Activated T-cell treated with anti-CD3 and anti-CD28 coated beads, Interleukin-2, amount 50 U/mL, for 24 hours (primary cell): ENCODE measurements around the gene RNU6-9.
"Not testable (repeated sequence)": the region's sequence is repeated elsewhere in the genome, so short reads cannot be mapped to it uniquely, and the experiment has no call there.

ENCODE experiments used
- DNase-seq: peaks from one replicate; pipeline ENCODE4 v3.0.0-alpha.2; 2020
- H3K27ac Mint-ChIP-seq: 2 replicates; pipeline ENCODE4 v1.8.0; 2020; ENCODE audit warnings: mild to moderate bottlenecking, mixed read lengths
- H3K27me3 Mint-ChIP-seq: 2 replicates; pipeline ENCODE4 v1.8.0; 2020; ENCODE audit warnings: mixed read lengths
- H3K36me3 Mint-ChIP-seq: 2 replicates; pipeline ENCODE4 v1.8.0; 2020; ENCODE audit warnings: low read depth, mixed read lengths
- H3K4me1 Mint-ChIP-seq: 2 replicates; pipeline ENCODE4 v1.8.0; 2020; ENCODE audit warnings: low read depth, mixed read lengths
- H3K4me3 Mint-ChIP-seq: 2 replicates; pipeline ENCODE4 v1.8.0; 2020; ENCODE audit warnings: mild to moderate bottlenecking, moderate library complexity, mixed read lengths
- H3K9me3 Mint-ChIP-seq: 2 replicates; pipeline ENCODE4 v1.8.0; 2020; ENCODE audit warnings: mixed read lengths

The RNU6-9 gene

DNA sequence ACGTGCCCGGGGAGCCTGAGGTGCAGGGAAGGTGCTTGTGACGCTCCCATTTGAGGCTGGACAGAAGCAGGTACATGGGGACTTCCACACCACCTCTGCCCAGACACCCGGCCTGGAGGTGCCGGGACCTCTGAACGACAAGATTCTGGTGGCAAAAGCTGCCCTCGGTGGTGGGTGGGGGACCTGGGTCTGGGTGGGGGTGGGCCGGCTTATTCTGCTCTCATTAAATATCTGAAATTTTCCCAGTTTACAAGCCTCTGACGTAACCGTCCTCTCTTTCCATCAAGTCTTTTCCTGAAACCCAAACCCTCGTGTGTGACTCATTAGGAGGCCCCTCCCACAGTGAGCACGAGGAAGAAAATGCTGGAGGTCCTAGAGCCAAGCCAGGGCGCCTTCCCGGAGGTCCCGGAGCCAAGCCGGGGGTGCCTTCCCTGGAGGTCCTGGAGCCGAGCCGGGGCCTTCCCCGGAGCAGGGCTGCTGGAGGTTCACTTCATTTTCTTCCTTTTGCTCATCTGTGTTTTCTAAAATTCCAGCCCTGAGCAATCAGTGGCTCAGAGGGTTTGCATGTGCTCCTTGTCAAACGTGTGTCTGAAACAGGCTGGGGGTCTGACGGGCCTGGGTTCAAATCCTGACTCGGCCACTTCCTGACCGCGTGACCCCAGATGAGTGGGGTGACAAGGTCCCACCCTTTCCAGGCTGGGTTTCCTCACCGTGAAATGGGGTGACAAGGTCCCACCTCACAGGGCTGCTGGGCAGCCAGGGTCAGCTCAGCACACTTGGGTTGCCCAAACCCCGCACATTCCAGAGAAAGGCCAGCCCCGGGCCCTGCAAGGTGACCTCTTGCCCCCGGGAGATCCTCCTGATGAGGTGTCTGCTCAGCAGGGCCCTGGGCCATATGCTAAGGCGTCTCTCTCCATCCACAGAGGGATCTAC, 23.8 kb upstream of the RNU6-9 start:
- no peaks in the 10 kb centered on the region for H3K27me3 Mint-ChIP-seq
- no peak for DNase-seq
- no peak overlapping the region for H3K27ac Mint-ChIP-seq
- peaks cover 30% of the 10 kb centered on the region for H3K36me3 Mint-ChIP-seq
- peaks cover 11% of the 10 kb centered on the region for H3K4me1 Mint-ChIP-seq
- H3K4me3 Mint-ChIP-seq = no peak overlapping the region
- no peaks in the 10 kb centered on the region for H3K9me3 Mint-ChIP-seq

- no peak for DNase-seq
- Mint-ChIP-seq H3K27me3 (no peaks in the 10 kb centered on the region), H3K4me1 (peaks cover 10% of the 10 kb centered on the region), H3K27ac (peak overlapping the region; percentile 50), H3K9me3 (no peaks in the 10 kb centered on the region), H3K36me3 (peaks cover 35% of the 10 kb centered on the region), H3K4me3 (no peak overlapping the region)
Observed at GRCh38 chr19:870314-870713, 23.0 kb upstream of the RNU6-9 start.

DNA sequence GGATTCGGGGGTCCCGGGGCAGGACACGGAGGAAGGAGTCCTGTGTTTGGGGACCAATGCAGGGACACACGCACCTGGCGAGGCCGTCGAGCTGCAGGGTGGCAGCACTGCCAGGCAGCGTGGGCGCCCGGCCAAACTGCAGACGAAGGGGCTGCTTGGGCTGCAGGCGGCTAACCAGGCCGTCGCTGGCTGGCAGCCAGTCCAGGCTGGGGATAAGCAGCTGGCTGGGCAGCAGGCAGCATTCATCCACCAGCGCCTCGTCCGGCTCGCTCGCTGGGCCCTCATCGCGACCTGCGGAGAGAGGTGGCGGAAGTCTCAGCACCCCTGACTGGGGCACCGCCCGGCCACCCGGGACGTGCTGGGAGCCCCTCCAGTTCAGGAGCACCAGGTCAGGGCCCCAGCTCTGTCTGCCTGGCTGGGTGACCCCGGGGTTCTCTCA, 22.3 kb upstream of the RNU6-9 start:
- H3K36me3 Mint-ChIP-seq = peaks cover 39% of the 10 kb centered on the region
- peaks cover 10% of the 10 kb centered on the region for H3K4me1 Mint-ChIP-seq
- no peaks in the 10 kb centered on the region for H3K27me3 Mint-ChIP-seq
- no peak overlapping the region for H3K4me3 Mint-ChIP-seq
- DNase-seq = no peak
- H3K9me3 Mint-ChIP-seq = no peaks in the 10 kb centered on the region
- no peak overlapping the region for H3K27ac Mint-ChIP-seq

DNA sequence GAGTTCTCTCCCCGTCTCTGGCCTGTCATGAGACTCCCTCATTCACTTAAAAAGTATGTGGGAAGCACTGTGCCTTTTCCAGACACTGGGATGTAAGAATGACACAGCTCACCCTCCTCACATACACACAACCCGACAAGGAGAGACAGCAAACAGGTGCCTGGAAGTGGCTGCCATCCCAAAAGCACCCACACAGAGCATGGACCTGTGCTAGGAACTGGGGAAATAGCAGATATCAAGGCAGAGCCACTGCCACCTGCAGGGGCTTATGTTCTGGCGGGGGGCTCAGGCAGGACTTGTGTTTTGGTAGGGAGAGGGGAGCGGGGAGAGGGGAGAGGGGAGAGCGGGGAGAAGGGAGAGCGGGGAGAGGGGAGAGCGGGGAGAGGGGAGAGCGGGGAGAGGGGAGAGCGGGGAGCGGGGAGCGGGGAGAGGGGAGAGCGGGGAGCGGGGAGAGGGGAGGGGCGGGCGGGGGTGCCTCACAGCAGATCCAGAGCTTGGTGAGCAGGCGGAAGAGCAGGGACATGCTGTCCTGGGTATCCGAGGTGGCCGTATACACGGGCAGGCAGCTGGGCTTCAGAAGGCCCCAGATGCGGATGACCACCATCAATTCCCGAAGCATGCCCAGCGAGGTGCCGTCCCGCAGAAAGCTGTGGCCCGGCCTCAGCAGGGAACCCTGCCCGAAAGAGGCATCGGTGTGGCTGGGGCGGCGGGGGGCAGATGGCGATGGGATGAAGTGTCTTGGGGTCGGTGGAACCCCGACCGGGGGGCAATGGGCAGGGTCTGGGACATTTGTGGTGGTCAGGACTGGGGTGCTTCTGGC, 21.6 kb upstream of the RNU6-9 start:
- Mint-ChIP-seq H3K4me1 (peaks cover 10% of the 10 kb centered on the region), H3K4me3 (no peak overlapping the region), H3K27ac (peak overlapping the region; percentile 44), H3K9me3 (no peaks in the 10 kb centered on the region), H3K27me3 (no peaks in the 10 kb centered on the region), H3K36me3 (peaks cover 45% of the 10 kb centered on the region)
- no peak for DNase-seq

DNA sequence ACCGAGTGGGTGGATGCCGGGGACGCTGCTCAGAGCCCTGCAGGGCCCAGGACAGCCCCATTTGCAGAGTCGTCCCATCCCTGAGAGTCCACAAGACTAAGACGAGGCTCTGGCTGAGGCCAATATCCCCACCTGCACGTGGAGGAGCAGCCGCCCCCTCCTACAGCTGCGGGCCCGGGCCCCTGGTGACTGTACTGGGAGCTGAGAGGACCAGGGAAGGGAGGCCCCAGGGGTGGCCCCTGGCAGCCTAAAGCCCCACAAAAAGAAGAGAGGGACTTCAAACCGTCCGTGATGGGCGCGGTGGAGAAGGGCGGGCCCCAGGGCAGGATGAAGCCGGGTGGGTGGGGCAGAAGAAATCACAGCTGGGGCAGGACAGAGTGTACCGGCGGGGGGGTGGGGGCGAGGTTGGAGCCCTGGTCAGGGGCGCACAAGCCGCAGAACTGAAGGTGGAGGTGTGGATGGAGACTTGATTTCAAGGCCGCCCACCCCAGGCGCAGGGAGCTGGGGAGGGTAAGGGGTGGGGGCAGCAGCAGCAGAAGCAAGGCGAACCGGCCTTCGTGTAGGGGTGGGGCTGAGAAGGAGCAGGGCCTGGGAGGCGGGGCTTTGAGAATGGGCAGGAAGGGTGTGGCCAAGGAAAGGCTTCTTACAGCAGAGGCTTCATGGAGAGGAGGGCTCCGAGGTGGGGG, 20.9 kb upstream of the RNU6-9 start:
- Mint-ChIP-seq H3K4me1 (peaks cover 10% of the 10 kb centered on the region), H3K9me3 (no peaks in the 10 kb centered on the region), H3K27me3 (no peaks in the 10 kb centered on the region), H3K36me3 (peaks cover 47% of the 10 kb centered on the region), H3K4me3 (peak overlapping the region; percentile 42), H3K27ac (peak overlapping the region; percentile 76)
- DNase-seq = peak; percentile 80

DNA sequence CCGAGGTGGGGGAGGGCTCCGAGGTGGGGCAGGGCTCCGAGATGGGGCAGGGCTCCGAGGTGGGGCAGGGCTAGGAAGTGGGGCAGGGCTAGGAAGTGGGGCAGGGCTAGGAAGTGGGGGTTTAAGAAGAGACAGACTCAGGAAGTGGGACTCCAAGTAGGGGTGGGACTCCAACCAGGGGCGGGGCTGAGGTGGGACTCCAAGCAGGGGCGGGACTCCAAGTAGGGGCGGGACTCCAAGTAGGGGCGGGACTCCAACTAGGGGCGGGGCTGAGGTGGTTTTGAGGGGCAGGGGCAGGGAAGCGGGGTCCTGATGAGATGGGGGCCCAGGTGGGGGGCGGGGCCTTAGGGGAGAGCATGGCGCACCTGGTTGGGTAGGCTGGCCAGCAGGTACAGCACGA, 20.2 kb upstream of the RNU6-9 start:
- H3K27ac Mint-ChIP-seq = no peak overlapping the region
- H3K36me3 Mint-ChIP-seq = peaks cover 40% of the 10 kb centered on the region
- DNase-seq = peak; percentile 69
- no peak overlapping the region for H3K4me3 Mint-ChIP-seq
- no peaks in the 10 kb centered on the region for H3K9me3 Mint-ChIP-seq
- no peaks in the 10 kb centered on the region for H3K27me3 Mint-ChIP-seq
- H3K4me1 Mint-ChIP-seq = peaks cover 10% of the 10 kb centered on the region

- peaks cover 37% of the 10 kb centered on the region for H3K36me3 Mint-ChIP-seq
- H3K27ac Mint-ChIP-seq = no peak overlapping the region
- DNase-seq = no peak
- no peaks in the 10 kb centered on the region for H3K9me3 Mint-ChIP-seq
- H3K4me1 Mint-ChIP-seq = peaks cover 10% of the 10 kb centered on the region
- H3K4me3 Mint-ChIP-seq = no peak overlapping the region
- H3K27me3 Mint-ChIP-seq = no peaks in the 10 kb centered on the region
Observed at GRCh38 chr19:873561-874041, 19.7 kb upstream of the RNU6-9 start.

GRCh38 chr19:875265-875879, 17.9 kb upstream of the RNU6-9 start:
- Mint-ChIP-seq H3K4me3 (no peak overlapping the region), H3K4me1 (peaks cover 10% of the 10 kb centered on the region), H3K27ac (peak overlapping the region; percentile 33)

DNA sequence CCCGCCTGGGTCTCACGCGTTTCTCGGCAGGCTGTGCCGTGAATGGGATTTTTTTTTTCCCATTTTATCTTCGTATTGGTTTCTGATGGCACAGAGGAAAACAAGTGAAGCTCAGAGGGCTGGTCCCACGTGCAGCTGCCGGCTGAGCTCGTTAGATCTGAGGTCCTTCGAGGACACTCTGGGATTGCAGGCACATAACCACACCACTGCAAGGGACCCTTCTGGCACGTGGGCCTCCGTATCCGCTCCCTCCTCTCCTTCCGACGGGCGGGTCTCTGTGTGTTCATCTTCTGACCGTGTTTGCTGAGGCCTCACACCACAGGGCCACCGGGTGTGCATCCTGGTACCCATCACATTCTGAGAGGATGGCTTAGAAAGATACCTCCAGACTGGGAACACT, 17.2 kb upstream of the RNU6-9 start:
- peaks cover 40% of the 10 kb centered on the region for H3K36me3 Mint-ChIP-seq
- H3K4me1 Mint-ChIP-seq = peaks cover 10% of the 10 kb centered on the region
- no peak for DNase-seq
- H3K9me3 Mint-ChIP-seq = no peaks in the 10 kb centered on the region
- no peak overlapping the region for H3K4me3 Mint-ChIP-seq
- H3K27ac Mint-ChIP-seq = no peak overlapping the region
- no peaks in the 10 kb centered on the region for H3K27me3 Mint-ChIP-seq

More at GRCh38 chr19:875265-875879, 17.9 kb upstream of the RNU6-9 start:
- peaks cover 35% of the 10 kb centered on the region for H3K36me3 Mint-ChIP-seq
- no peaks in the 10 kb centered on the region for H3K27me3 Mint-ChIP-seq
- no peak for DNase-seq
- no peaks in the 10 kb centered on the region for H3K9me3 Mint-ChIP-seq

- Mint-ChIP-seq H3K9me3 (no peaks in the 10 kb centered on the region), H3K4me1 (peaks cover 8% of the 10 kb centered on the region), H3K4me3 (no peak overlapping the region), H3K36me3 (peaks cover 45% of the 10 kb centered on the region), H3K27ac (no peak overlapping the region), H3K27me3 (no peaks in the 10 kb centered on the region)
- no peak for DNase-seq
Observed at GRCh38 chr19:876780-877314, 16.4 kb upstream of the RNU6-9 start.

DNA sequence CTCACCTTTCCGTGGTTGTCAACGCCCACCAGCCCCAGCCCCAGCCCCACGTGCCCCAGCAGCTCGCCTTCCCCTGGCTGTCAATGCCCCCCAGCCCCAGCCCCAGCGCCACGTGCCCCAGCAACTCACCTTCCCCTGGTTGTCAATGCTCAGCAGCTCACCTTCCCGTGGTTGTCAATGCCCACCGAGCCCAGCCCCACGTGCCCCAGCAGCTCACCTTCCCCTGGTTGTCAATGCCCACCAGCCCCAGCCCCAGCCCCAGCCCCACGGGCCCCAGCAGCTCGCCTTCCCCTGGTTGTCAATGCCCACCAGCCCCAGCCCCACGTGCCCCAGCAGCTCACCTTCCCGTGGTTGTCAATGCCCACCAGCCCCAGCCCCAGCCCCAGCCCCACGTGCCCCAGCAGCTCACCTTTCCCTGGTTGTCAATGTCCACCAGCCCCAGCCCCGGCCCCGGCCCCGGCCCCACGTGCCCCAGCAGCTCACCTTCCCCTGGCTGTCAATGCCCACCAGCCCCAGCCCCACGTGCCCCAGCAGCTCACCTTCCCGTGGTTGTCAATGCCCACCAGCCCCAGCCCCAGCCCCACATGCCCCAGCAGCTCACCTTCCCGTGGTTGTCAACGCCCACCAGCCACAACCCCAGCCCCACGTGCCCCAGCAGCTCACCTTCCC, 15.2 kb upstream of the RNU6-9 start:
- not testable (repeated sequence) for H3K4me1 Mint-ChIP-seq, DNase-seq, H3K9me3 Mint-ChIP-seq, H3K4me3 Mint-ChIP-seq, H3K27ac Mint-ChIP-seq, H3K27me3 Mint-ChIP-seq
- peaks cover 57% of the 10 kb centered on the region for H3K36me3 Mint-ChIP-seq

DNA sequence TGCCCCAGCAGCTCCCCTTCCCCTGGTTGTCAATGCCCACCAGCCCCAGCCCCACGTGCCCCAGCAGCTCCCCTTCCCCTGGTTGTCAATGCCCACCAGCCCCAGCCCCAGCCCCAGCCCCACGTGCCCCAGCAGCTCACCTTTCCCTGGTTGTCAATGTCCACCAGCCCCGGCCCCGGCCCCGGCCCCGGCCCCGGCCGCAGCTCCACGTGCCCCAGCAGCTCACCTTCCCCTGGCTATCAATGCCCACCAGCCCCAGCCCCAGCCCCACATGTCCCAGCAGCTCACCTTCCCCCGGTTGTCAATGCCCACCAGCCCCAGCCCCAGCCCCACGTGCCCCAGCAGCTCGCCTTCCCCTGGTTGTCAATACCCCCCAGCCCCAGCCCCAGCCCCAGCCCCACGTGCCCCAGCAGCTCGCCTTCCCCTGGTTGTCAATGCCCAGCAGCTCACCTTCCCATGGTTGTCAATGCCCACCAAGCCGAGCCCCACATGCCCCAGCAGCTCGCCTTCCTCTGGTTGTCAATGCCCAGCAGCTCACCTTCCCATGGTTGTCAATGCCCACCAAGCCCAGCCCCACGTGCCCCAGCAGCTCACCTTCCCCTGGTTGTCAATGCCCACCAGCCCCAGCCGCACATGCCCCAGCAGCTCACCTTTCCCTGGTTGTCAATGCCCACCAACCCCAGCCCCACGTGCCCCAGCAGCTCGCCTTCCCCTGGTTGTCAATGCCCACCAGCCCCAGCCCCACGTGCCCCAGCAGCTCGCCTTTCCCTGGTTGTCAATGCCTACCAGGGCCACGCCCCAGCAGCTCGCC, 14.3 kb upstream of the RNU6-9 start:
- H3K9me3 Mint-ChIP-seq, H3K27me3 Mint-ChIP-seq, H3K4me3 Mint-ChIP-seq, H3K4me1 Mint-ChIP-seq, H3K27ac Mint-ChIP-seq, DNase-seq: not testable (repeated sequence)
- H3K36me3 Mint-ChIP-seq = peaks cover 63% of the 10 kb centered on the region
